ENCODE measurements around the gene APOL3. TPM values are rescaled to one million over a fixed set of nuclear protein-coding genes. Genes with fewer than 3 reads are reported as not detected.

APOL3 gene
- total RNA-seq, 1 experiment from 2014 or later = 19.3 TPM

GRCh38 chr22:36196254-36197064 is 35.9 kb upstream of the APOL3 start:
- no TSS peak for BruUV-seq (replicated peaks)
- H3K27ac ChIP-seq = no peak overlapping the region
- intact Hi-C loops (cut with micrococcal nuclease; ENCODE audit: unreplicated experiment) = loop anchor here (5.0 kb wide), 1 partner anchor 81 kb away; no protein-coding TSS in a partner anchor

GRCh38 chr22:36194971-36195370 is 34.4 kb upstream of the APOL3 start:
- peak; percentile 82 for TF ChIP-seq CTCF (conservative IDR thresholded peaks at IDR 0.05)
- TF ChIP-seq EZH2 (IDR thresholded peaks at IDR 0.05; ENCODE audit: low read depth) = no peak
- ChIA-PET POLR2A (ENCODE audit: unreplicated experiment) (no interaction called here), CTCF (interaction anchor here (0.6 kb wide), 2 partner anchors 11 to 290 kb away, joined by 3 to 8 read pairs; no protein-coding TSS in a partner anchor)
- Histone ChIP-seq H2AFZ (no peak overlapping the region), H4K20me1 (ENCODE audit: insufficient read depth) (no peaks in the 10 kb centered on the region), H3K4me2 (no peak overlapping the region), H3K79me2 (ENCODE audit: low read depth) (no peaks in the 10 kb centered on the region), H3K9me3 (ENCODE audit: insufficient read depth, low read depth) (no peaks in the 10 kb centered on the region), H3F3A (ENCODE audit: insufficient read depth, low read depth) (no peaks in the 10 kb centered on the region), H3K27ac (no peak overlapping the region), H3K27me3 (ENCODE audit: insufficient read depth, low read depth) (peaks cover 12% of the 10 kb centered on the region; the same call in 1 of the 2 replicates), H3K36me3 (ENCODE audit: low read depth) (no peaks in the 10 kb centered on the region), H3K4me1 (replicated peaks; ENCODE audit: insufficient read depth) (no peaks in the 10 kb centered on the region), H3K4me3 (no peak overlapping the region), H3K9me2 (ENCODE audit: insufficient read depth) (no peaks in the 10 kb centered on the region)
- BruUV-seq (replicated peaks) = no TSS peak
- intact Hi-C loops (cut with micrococcal nuclease; ENCODE audit: unreplicated experiment) = loop anchor here (1.0 to 5.0 kb wide), 2 partner anchors 26 to 82 kb away; no protein-coding TSS in a partner anchor
- peak; percentile 47 to 67 for DNase-seq

More at GRCh38 chr22:36196254-36197064, 35.9 kb upstream of the APOL3 start:
- ChIA-PET CTCF (interaction anchor here (0.6 kb wide), 2 partner anchors 82 to 639 kb away, joined by 3 read pairs; no protein-coding TSS in a partner anchor), POLR2A (ENCODE audit: unreplicated experiment) (interaction anchor here (0.7 kb wide), 1 partner anchor 78 kb away, joined by 4 read pairs; no protein-coding TSS in a partner anchor)
- Histone ChIP-seq H3F3A (ENCODE audit: insufficient read depth, low read depth) (no peaks in the 10 kb centered on the region), H3K27me3 (ENCODE audit: insufficient read depth, low read depth) (peaks cover 8% of the 10 kb centered on the region; the same call in 1 of the 2 replicates), H3K4me2 (no peak overlapping the region), H3K4me1 (replicated peaks; ENCODE audit: insufficient read depth) (no peaks in the 10 kb centered on the region), H4K20me1 (ENCODE audit: insufficient read depth) (no peaks in the 10 kb centered on the region), H3K9me3 (ENCODE audit: insufficient read depth, low read depth) (no peaks in the 10 kb centered on the region), H3K36me3 (ENCODE audit: low read depth) (no peaks in the 10 kb centered on the region), H3K9me2 (ENCODE audit: insufficient read depth) (no peaks in the 10 kb centered on the region), H3K79me2 (ENCODE audit: low read depth) (no peaks in the 10 kb centered on the region), H3K4me3 (no peak overlapping the region), H2AFZ (no peak overlapping the region)
- TF ChIP-seq CTCF (conservative IDR thresholded peaks at IDR 0.05) (no peak), EZH2 (IDR thresholded peaks at IDR 0.05; ENCODE audit: low read depth) (no peak)
- DNase-seq = no peak

GRCh38 chr22:36194385-36194784 is 33.8 kb upstream of the APOL3 start:
- Histone ChIP-seq H3K27ac (no peak overlapping the region), H3F3A (ENCODE audit: insufficient read depth, low read depth) (no peaks in the 10 kb centered on the region), H3K4me2 (no peak overlapping the region), H3K9me2 (ENCODE audit: insufficient read depth) (no peaks in the 10 kb centered on the region), H3K36me3 (ENCODE audit: low read depth) (no peaks in the 10 kb centered on the region), H3K27me3 (ENCODE audit: insufficient read depth, low read depth) (peaks cover 16% of the 10 kb centered on the region; the same call in 1 of the 2 replicates), H3K79me2 (ENCODE audit: low read depth) (no peaks in the 10 kb centered on the region), H3K9me3 (ENCODE audit: insufficient read depth, low read depth) (no peaks in the 10 kb centered on the region), H3K4me3 (no peak overlapping the region), H2AFZ (no peak overlapping the region), H4K20me1 (ENCODE audit: insufficient read depth) (no peaks in the 10 kb centered on the region), H3K4me1 (replicated peaks; ENCODE audit: insufficient read depth) (no peaks in the 10 kb centered on the region)
- TF ChIP-seq EZH2 (IDR thresholded peaks at IDR 0.05; ENCODE audit: low read depth) (no peak), CTCF (conservative IDR thresholded peaks at IDR 0.05) (no peak)
- ChIA-PET POLR2A (ENCODE audit: unreplicated experiment) (no interaction called here), CTCF (interaction anchor here (0.6 kb wide), 1 partner anchor 291 kb away, joined by 8 read pairs; no protein-coding TSS in a partner anchor)
- no peak for DNase-seq
- intact Hi-C loops (cut with micrococcal nuclease; ENCODE audit: unreplicated experiment) = no loop called here
- no TSS peak for BruUV-seq (replicated peaks)

Data from PC-9 (cell line).